Smooth muscle cell (in vitro differentiated cells): ENCODE measurements around the gene CDIP1. TPM values are rescaled to one million over a fixed set of nuclear protein-coding genes. Genes with fewer than 3 reads are reported as not detected.
A peak's percentile ranks its signal among the peaks of the same experiment; 100 is the strongest.

ENCODE experiments used
- DNase-seq: peaks from one replicate; lab custom pipeline; 2025; ENCODE audit not compliant: unreplicated experiment; lab: John Stamatoyannopoulos, UW
- H2AFZ ChIP-seq: fragments of 200-600 bp; sonication (generic); 2 replicates; pipeline ENCODE4 v1.6.0; 2016; ENCODE audit warnings: antibody characterized with exemption, low read depth, mild to moderate bottlenecking
- H3F3A ChIP-seq: fragments of 200-600 bp; sonication (generic); 2 replicates; pipeline ENCODE4 v1.6.0; 2017; ENCODE audit warnings: antibody characterized with exemption, low read depth
- H3K27ac ChIP-seq: fragments of 200-600 bp; sonication (generic); 2 replicates; pipeline ENCODE4 v1.5.1; 2016; ENCODE audit warnings: low read depth, mild to moderate bottlenecking
- H3K27me3 ChIP-seq: fragments of 200-600 bp; sonication (generic); 2 replicates; pipeline ENCODE4 v1.6.1; 2016; ENCODE audit warnings: low read depth, mild to moderate bottlenecking
- H3K36me3 ChIP-seq: fragments of 200-600 bp; sonication (generic); 2 replicates; pipeline ENCODE4 v1.5.1; 2016; ENCODE audit warnings: low read depth
- H3K4me1 ChIP-seq: fragments of 200-600 bp; sonication (generic); 2 replicates; pipeline ENCODE4 v1.5.1; 2016; ENCODE audit warnings: low read depth
- H3K4me2 ChIP-seq: fragments of 200-600 bp; sonication (generic); 2 replicates; pipeline ENCODE4 v1.6.0; 2016; ENCODE audit warnings: mild to moderate bottlenecking
- H3K4me3 ChIP-seq: fragments of 200-600 bp; sonication (generic); 2 replicates; pipeline ENCODE4 v1.5.1; 2016; ENCODE audit warnings: mild to moderate bottlenecking
- H3K79me2 ChIP-seq: fragments of 200-600 bp; sonication (generic); 2 replicates; pipeline ENCODE4 v1.6.0; 2016; ENCODE audit warnings: low read depth, mild to moderate bottlenecking
- H3K9ac ChIP-seq: fragments of 200-600 bp; sonication (generic); 2 replicates; pipeline ENCODE4 v1.6.0; 2016; ENCODE audit warnings: low read depth
- H3K9me3 ChIP-seq: fragments of 200-600 bp; sonication (generic); replicated peaks from 2 replicates; pipeline ENCODE4 v1.5.1; 2016; ENCODE audit warnings: low read depth
- H4K20me1 ChIP-seq: fragments of 200-600 bp; sonication (generic); 2 replicates; pipeline ENCODE4 v1.6.0; 2016; ENCODE audit warnings: low read depth
- WGBS: methylation state at CpG from one replicate; pipeline ENCODE4 v1.1.7; 2016; ENCODE audit warnings: low lambda C conversion rate; 5-methylcytosine and 5-hydroxymethylcytosine counted together
- polyA plus RNA-seq: library from polyadenylated mRNA; unstranded; fragments of >200 nt; fragmentation: Nextera tagmentation; extraction: Ambion mirVana; gene quantifications from 2 replicates; pipeline ENCODE4 v1.2.1, GENCODE V29; 2016
- total RNA-seq: library from RNA; depleted of rRNA; stranded (reverse); fragments of >200 nt; gene quantifications from 2 replicates; pipeline ENCODE4 v1.2.3, GENCODE V29; 2014
- TF ChIP-seq, protein P1 (sequence below): fragments of 200-600 bp; sonication (generic); IDR thresholded peaks from 2 replicates; pipeline ENCODE4 v1.5.1; 2017; ENCODE audit warnings: borderline replicate concordance, mild to moderate bottlenecking, antibody characterized with exemption; ENCODE audit not compliant: insufficient read depth, poor library complexity, severe bottlenecking

CDIP1 gene
- total and polyA plus RNA-seq, 2 experiments from 2014 or later, result 19.7 to 36.9 TPM

DNA sequence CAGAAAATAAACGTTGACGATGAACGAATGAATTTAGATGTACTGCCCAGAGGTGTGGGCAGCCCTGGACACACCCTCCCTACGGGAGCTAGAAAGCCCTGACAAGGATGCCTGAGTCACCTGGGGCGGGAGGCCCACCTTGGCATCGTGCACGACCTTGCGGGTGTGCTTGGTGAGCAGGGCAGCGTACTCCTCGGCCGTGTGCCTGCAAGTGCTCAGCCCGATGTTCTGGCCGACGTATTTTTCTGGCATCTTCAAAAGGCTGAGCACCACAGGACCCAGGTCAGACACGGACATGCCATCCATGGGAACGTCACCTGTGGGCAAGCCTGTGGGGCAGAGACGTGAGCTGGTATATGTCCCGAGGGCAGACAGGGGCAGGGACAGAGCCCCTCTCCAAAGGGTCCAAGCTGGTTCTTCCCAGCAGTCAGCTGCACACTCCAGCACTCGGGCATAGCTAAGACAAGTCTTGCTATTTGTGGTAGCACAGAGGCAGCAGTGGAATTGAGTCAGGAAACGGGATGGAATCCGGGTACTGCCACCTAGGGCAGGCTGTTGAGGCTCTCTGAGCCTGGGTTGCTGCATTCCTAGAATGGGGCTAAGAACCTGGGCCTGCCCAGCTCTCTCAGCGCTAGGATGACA, 74.9 kb downstream of the CDIP1 start:
- DNase-seq, result no peak
- Histone ChIP-seq H2AFZ (no peak overlapping the region), H4K20me1 (peaks cover 5% of the 10 kb centered on the region), H3K36me3 (no peaks in the 10 kb centered on the region), H3K9me3 (no peaks in the 10 kb centered on the region), H3K4me3 (no peak overlapping the region), H3F3A (no peaks in the 10 kb centered on the region), H3K27ac (peak overlapping the region; percentile 71), H3K4me2 (peak overlapping the region; percentile 11), H3K79me2 (no peaks in the 10 kb centered on the region), H3K9ac (no peak overlapping the region), H3K27me3 (no peaks in the 10 kb centered on the region), H3K4me1 (no peaks in the 10 kb centered on the region)
- TF ChIP-seq, protein P1, sequence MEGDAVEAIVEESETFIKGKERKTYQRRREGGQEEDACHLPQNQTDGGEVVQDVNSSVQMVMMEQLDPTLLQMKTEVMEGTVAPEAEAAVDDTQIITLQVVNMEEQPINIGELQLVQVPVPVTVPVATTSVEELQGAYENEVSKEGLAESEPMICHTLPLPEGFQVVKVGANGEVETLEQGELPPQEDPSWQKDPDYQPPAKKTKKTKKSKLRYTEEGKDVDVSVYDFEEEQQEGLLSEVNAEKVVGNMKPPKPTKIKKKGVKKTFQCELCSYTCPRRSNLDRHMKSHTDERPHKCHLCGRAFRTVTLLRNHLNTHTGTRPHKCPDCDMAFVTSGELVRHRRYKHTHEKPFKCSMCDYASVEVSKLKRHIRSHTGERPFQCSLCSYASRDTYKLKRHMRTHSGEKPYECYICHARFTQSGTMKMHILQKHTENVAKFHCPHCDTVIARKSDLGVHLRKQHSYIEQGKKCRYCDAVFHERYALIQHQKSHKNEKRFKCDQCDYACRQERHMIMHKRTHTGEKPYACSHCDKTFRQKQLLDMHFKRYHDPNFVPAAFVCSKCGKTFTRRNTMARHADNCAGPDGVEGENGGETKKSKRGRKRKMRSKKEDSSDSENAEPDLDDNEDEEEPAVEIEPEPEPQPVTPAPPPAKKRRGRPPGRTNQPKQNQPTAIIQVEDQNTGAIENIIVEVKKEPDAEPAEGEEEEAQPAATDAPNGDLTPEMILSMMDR, result no peak
- WGBS, result 89% methylated on average over 22 of the region's 22 CpGs

DNA sequence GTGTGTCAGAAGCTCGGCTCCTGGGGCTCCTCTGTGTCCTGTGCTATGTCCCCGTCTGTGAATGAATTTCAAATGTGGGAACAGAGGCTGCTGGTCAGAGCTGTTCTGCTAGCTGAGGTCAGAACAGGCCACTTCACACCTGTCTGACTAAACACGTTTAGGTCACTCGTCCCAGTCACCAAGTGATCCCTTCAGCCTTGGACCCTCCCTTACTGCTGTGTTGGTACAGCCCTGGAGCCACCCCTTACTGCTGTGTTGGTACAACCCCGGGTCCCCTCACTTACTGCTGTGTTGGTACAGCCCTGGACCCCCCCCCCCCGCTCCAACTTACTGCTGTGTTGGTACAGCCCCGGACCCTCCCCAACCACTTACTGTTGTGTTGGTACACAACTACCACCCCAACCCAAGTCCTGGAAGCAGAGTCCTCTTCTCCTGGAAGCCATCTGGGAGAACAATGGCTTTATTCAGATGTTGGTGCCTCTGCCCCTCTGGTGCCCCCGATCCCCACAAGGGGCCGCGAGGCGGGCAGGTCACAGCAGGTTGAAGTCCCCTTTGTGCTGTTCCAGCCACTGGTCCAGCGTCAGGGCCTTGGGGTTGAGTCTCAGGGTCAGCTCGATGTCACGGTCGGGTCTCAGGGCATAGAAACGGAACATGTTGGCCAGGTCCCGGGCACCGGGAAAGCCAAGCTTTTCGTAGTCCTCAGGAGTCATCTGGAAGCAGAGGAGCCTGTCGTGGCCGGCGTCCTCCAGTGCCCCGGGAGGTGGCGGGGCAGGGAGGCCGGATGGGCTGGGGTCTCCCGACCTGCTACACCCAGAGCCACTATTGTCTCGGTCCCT, 77.1 kb downstream of the CDIP1 start:
- H3K4me2 ChIP-seq, result no peak overlapping the region
- no peaks in the 10 kb centered on the region for H3K9me3 ChIP-seq
- no peaks in the 10 kb centered on the region for H3K36me3 ChIP-seq
- no peak overlapping the region for H3K27ac ChIP-seq
- H3F3A ChIP-seq, result no peaks in the 10 kb centered on the region
- no peaks in the 10 kb centered on the region for H3K27me3 ChIP-seq
- DNase-seq, result no peak
- no peak overlapping the region for H3K9ac ChIP-seq
- 92% methylated on average over 25 of the region's 27 CpGs for WGBS
- H3K79me2 ChIP-seq, result no peaks in the 10 kb centered on the region
- no peak overlapping the region for H3K4me3 ChIP-seq
- H2AFZ ChIP-seq, result no peak overlapping the region
- no peaks in the 10 kb centered on the region for H3K4me1 ChIP-seq
- TF ChIP-seq, protein P1, result no peak
- H4K20me1 ChIP-seq, result peaks cover 7% of the 10 kb centered on the region

DNA sequence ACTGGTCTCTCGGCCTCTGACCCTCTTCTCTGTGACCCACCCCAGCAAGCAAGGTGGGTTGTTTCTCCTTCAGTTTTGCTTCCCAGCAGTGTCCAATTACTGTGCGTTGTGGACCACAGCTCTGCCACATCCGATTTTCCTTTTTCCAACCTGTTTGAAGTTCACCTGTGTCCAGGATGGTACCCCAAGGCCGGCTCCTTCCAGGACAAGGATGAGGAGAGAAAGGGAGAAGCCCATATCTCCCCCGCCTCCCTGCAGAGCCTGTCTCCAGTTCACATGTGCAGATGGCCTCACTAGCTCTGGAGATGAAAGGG, 77.7 kb downstream of the CDIP1 start:
- H3K4me2 ChIP-seq, result no peak overlapping the region
- TF ChIP-seq, protein P1, result no peak
- 98% methylated on average over 5 of the region's 5 CpGs for WGBS
- H3K4me1 ChIP-seq, result no peaks in the 10 kb centered on the region
- H3K4me3 ChIP-seq, result no peak overlapping the region
- peaks cover 7% of the 10 kb centered on the region for H4K20me1 ChIP-seq
- H3K9ac ChIP-seq, result no peak overlapping the region
- no peak for DNase-seq
- H3K27ac ChIP-seq, result no peak overlapping the region
- no peaks in the 10 kb centered on the region for H3F3A ChIP-seq
- no peaks in the 10 kb centered on the region for H3K27me3 ChIP-seq
- no peaks in the 10 kb centered on the region for H3K9me3 ChIP-seq
- no peaks in the 10 kb centered on the region for H3K79me2 ChIP-seq
- H3K36me3 ChIP-seq, result no peaks in the 10 kb centered on the region
- H2AFZ ChIP-seq, result no peak overlapping the region

Other genes starting within 250 kb of the CDIP1 start
- gene GLIS2, start 222.7 kb downstream of the CDIP1 start, total RNA-seq, result 1.2 and 2.8 TPM in 2 replicates
- gene GLIS2, start 222.7 kb downstream of the CDIP1 start, polyA plus RNA-seq, result 9.2 and 13.4 TPM in 2 replicates
- 18.4 and 29.6 TPM in 2 replicates for gene PAM16, start 187.5 kb downstream of the CDIP1 start, total RNA-seq
- 47.7 and 52.2 TPM in 2 replicates for gene PAM16, start 187.5 kb downstream of the CDIP1 start, polyA plus RNA-seq
- 23.8 and 30.0 TPM in 2 replicates for gene VASN, start 166.9 kb downstream of the CDIP1 start, total RNA-seq
- gene VASN, start 166.9 kb downstream of the CDIP1 start, polyA plus RNA-seq, result 127 and 150 TPM in 2 replicates
- 6.7 and 14.4 TPM in 2 replicates for gene CORO7, start 122.2 kb downstream of the CDIP1 start, total RNA-seq
- gene CORO7, start 122.2 kb downstream of the CDIP1 start, polyA plus RNA-seq, result 12.7 and 18.9 TPM in 2 replicates
- gene DNAJA3, start 112.9 kb downstream of the CDIP1 start, total RNA-seq, result 40.0 and 42.6 TPM in 2 replicates
- 42.7 and 46.5 TPM in 2 replicates for gene DNAJA3, start 112.9 kb downstream of the CDIP1 start, polyA plus RNA-seq
- 27.1 and 35.6 TPM in 2 replicates for gene NMRAL1, start 64.1 kb downstream of the CDIP1 start, total RNA-seq
- gene NMRAL1, start 64.1 kb downstream of the CDIP1 start, polyA plus RNA-seq, result 51.8 and 64.3 TPM in 2 replicates
- 26.7 and 35.3 TPM in 2 replicates for gene HMOX2, start 62.4 kb downstream of the CDIP1 start, total RNA-seq
- gene HMOX2, start 62.4 kb downstream of the CDIP1 start, polyA plus RNA-seq, result 54.2 and 62.6 TPM in 2 replicates
- gene C16orf96, start 17.6 kb upstream of the CDIP1 start, total RNA-seq, result 0.09 TPM in 1 of 2 replicates, not detected in the other
- gene C16orf96, start 17.6 kb upstream of the CDIP1 start, polyA plus RNA-seq, result 0.32 TPM in 1 of 2 replicates, not detected in the other
- gene UBALD1, start 76.1 kb upstream of the CDIP1 start, total RNA-seq, result 3.6 and 6.4 TPM in 2 replicates
- gene UBALD1, start 76.1 kb upstream of the CDIP1 start, polyA plus RNA-seq, result 13.6 and 16.2 TPM in 2 replicates
- 16.4 and 22.0 TPM in 2 replicates for gene MGRN1, start 86.1 kb upstream of the CDIP1 start, total RNA-seq
- 23.2 and 25.4 TPM in 2 replicates for gene MGRN1, start 86.1 kb upstream of the CDIP1 start, polyA plus RNA-seq
- gene NUDT16L1, start 154.8 kb upstream of the CDIP1 start, total RNA-seq, result 15.4 and 17.6 TPM in 2 replicates
- 47.6 and 48.3 TPM in 2 replicates for gene NUDT16L1, start 154.8 kb upstream of the CDIP1 start, polyA plus RNA-seq
- 6.3 and 15.6 TPM in 2 replicates for gene ANKS3, start 195.5 kb upstream of the CDIP1 start, total RNA-seq
- 15.3 and 22.5 TPM in 2 replicates for gene ANKS3, start 195.5 kb upstream of the CDIP1 start, polyA plus RNA-seq
- gene DNAAF8, start 195.8 kb upstream of the CDIP1 start, total RNA-seq, result 0.22 TPM in 1 of 2 replicates, not detected in the other
- gene DNAAF8, start 195.8 kb upstream of the CDIP1 start, polyA plus RNA-seq, result 1.1 and 2.9 TPM in 2 replicates
- 4.1 and 5.3 TPM in 2 replicates for gene ZNF500, start 228.4 kb upstream of the CDIP1 start, total RNA-seq
- gene ZNF500, start 228.4 kb upstream of the CDIP1 start, polyA plus RNA-seq, result 7.1 and 10.1 TPM in 2 replicates
- gene SEPTIN12, start 249.6 kb upstream of the CDIP1 start, total RNA-seq, result not detected in 2 replicates
- gene SEPTIN12, start 249.6 kb upstream of the CDIP1 start, polyA plus RNA-seq, result 0.52 TPM in 1 of 2 replicates, not detected in the other